Hepatic stellate cell (primary cell): ENCODE data around the gene HOMEZ.
"Not testable (repeated sequence)": the region's sequence is repeated elsewhere in the genome, so short reads cannot be mapped to it uniquely, and the experiment has no call there.

Experiments
- DNase-seq: peaks from one replicate; pipeline ENCODE4 v3.0.0; 2011; ENCODE audit warnings: low spot score

Gene HOMEZ

GRCh38 chr14:23281247-23281646, 4.7 kb downstream of the HOMEZ start:
- no peak for DNase-seq

- not testable (repeated sequence) for DNase-seq
Observed at GRCh38 chr14:23277928-23278327, 8.0 kb downstream of the HOMEZ start.

- DNase-seq: no peak
Observed at GRCh38 chr14:23277189-23277588, 8.7 kb downstream of the HOMEZ start.

- no peak for DNase-seq
Observed at GRCh38 chr14:23275412-23275811, 10.5 kb downstream of the HOMEZ start.

- DNase-seq: no peak
Observed at GRCh38 chr14:23269193-23269592, 16.7 kb downstream of the HOMEZ start.

- not testable (repeated sequence) for DNase-seq
Observed at GRCh38 chr14:23260849-23261248, 25.1 kb downstream of the HOMEZ start.

- DNase-seq: no peak
Observed at GRCh38 chr14:23259426-23259825, 26.5 kb downstream of the HOMEZ start.

GRCh38 chr14:23258256-23258655, 27.7 kb downstream of the HOMEZ start:
- no peak for DNase-seq

- no peak for DNase-seq
Observed at GRCh38 chr14:23252420-23253333, 33.3 kb downstream of the HOMEZ start.

GRCh38 chr14:23252006-23252405, 33.9 kb downstream of the HOMEZ start:
- no peak for DNase-seq

GRCh38 chr14:23249824-23250223, 36.1 kb downstream of the HOMEZ start:
- no peak for DNase-seq

GRCh38 chr14:23248601-23249000, 37.3 kb downstream of the HOMEZ start:
- no peak for DNase-seq

- DNase-seq: no peak
Observed at GRCh38 chr14:23245282-23245681, 40.6 kb downstream of the HOMEZ start.

GRCh38 chr14:23243066-23243465, 42.9 kb downstream of the HOMEZ start:
- no peak for DNase-seq

- no peak for DNase-seq
Observed at GRCh38 chr14:23242076-23242475, 43.9 kb downstream of the HOMEZ start.

- DNase-seq: not testable (repeated sequence)
Observed at GRCh38 chr14:23241061-23241715, 44.7 kb downstream of the HOMEZ start.

- DNase-seq: no peak
Observed at GRCh38 chr14:23240661-23241060, 45.3 kb downstream of the HOMEZ start.

GRCh38 chr14:23237772-23238594, 47.9 kb downstream of the HOMEZ start, which contains the start of gene RNF212B:
Gene RNF212B (plus strand): TSS chr14:23237936. CDS start chr14:23240346, 2,410 bp downstream.
- DNase-seq: peak; percentile 50

- not testable (repeated sequence) for DNase-seq
Observed at GRCh38 chr14:23232241-23232808, 53.6 kb downstream of the HOMEZ start.

GRCh38 chr14:23228812-23229211, 57.1 kb downstream of the HOMEZ start:
- DNase-seq: no peak

GRCh38 chr14:23227566-23227965, 58.4 kb downstream of the HOMEZ start:
- no peak for DNase-seq

GRCh38 chr14:23224958-23225357, 61.0 kb downstream of the HOMEZ start:
- not testable (repeated sequence) for DNase-seq
